IMR-90 (cell line): ENCODE data around the gene PTRHD1. TPM values are rescaled to one million over a fixed set of nuclear protein-coding genes. Genes with fewer than 3 reads are reported as not detected.

Experiments
- ATAC-seq: fragments of 200-7000 bp; cut with Tn5 transposase; 2 replicates; pipeline ENCODE4 v1.9.1; 2020; ENCODE audit warnings: low read depth, mild to moderate bottlenecking, moderate library complexity
- BruUV-seq: library from RNA; stranded (reverse); fragments of 400-500 nt; replicated peaks from 2 replicates; lab custom pipeline; 2021; lab: Mats Ljungman, UMichigan
- CTCF ChIA-PET: fragments of 300-600 bp; formaldehyde crosslinking; extraction: SDS; loops from one replicate; lab custom pipeline; 2021; ENCODE audit warnings: antibody characterized with exemption; lab: Yijun Ruan, JAX
- POLR2A ChIA-PET: fragments of 300-600 bp; sonication (Branson Sonifier 250); formaldehyde crosslinking; loops from one replicate; lab custom pipeline; 2022; ENCODE audit warnings: antibody characterized with exemption; ENCODE audit not compliant: unreplicated experiment; lab: Charles Lee
- DNase-seq: peaks from one replicate; pipeline ENCODE4 v3.0.0; 2013
- H2AFZ ChIP-seq: replicated peaks from 2 replicates; pipeline ENCODE3; 2013; ENCODE audit warnings: low read length, mild to moderate bottlenecking; ENCODE audit not compliant: poor library complexity
- H2AK5ac ChIP-seq: 2 replicates; pipeline ENCODE4 v1.6.1; 2013; ENCODE audit warnings: low read depth, low read length, inconsistent platforms
- H2AK9ac ChIP-seq: replicated peaks from 2 replicates; pipeline ENCODE3; 2013; ENCODE audit warnings: mild to moderate bottlenecking, low read depth, low read length, moderate library complexity; ENCODE audit not compliant: poor library complexity
- H2BK120ac ChIP-seq: 2 replicates; pipeline ENCODE4 v1.6.1; 2013; ENCODE audit warnings: low read depth, low read length, inconsistent platforms
- H2BK15ac ChIP-seq: 3 replicates; pipeline ENCODE4 v1.6.1; 2013; ENCODE audit warnings: low read depth, low read length, inconsistent platforms
- H2BK20ac ChIP-seq: 2 replicates; pipeline ENCODE4 v1.6.1; 2013; ENCODE audit warnings: low read depth, mild to moderate bottlenecking, inconsistent platforms, low read length, moderate library complexity
- H2BK5ac ChIP-seq: 2 replicates; pipeline ENCODE4 v1.6.1; 2013; ENCODE audit warnings: mild to moderate bottlenecking, low read depth, low read length, inconsistent platforms; ENCODE audit not compliant: poor library complexity, severe bottlenecking
- H3K14ac ChIP-seq: replicated peaks from 2 replicates; pipeline ENCODE4 v1.6.1; 2013; ENCODE audit warnings: low read depth, low read length, inconsistent platforms
- H3K18ac ChIP-seq: 2 replicates; pipeline ENCODE4 v1.6.1; 2013; ENCODE audit warnings: low read depth, low read length, control low read depth
- H3K23ac ChIP-seq: 2 replicates; pipeline ENCODE4 v1.6.1; 2013; ENCODE audit warnings: low read depth, low read length, inconsistent platforms
- H3K27ac ChIP-seq: 2 replicates; pipeline ENCODE4 v1.5.1; 2013; ENCODE audit warnings: mild to moderate bottlenecking, control low read depth, low read length; ENCODE audit not compliant: insufficient read depth
- H3K27me3 ChIP-seq: 2 replicates; pipeline ENCODE4 v1.6.1; 2013; ENCODE audit warnings: low read length; ENCODE audit not compliant: control insufficient read depth, insufficient read depth
- H3K36me3 ChIP-seq: 2 replicates; pipeline ENCODE4 v1.6.1; 2013; ENCODE audit warnings: low read length, mixed read lengths; ENCODE audit not compliant: control insufficient read depth, insufficient read depth
- H3K4ac ChIP-seq: 2 replicates; pipeline ENCODE4 v1.6.1; 2013; ENCODE audit warnings: low read depth, low read length, inconsistent platforms
- H3K4me1 ChIP-seq: 2 replicates; pipeline ENCODE4 v1.6.1; 2013; ENCODE audit warnings: low read length, mixed read lengths; ENCODE audit not compliant: control insufficient read depth, insufficient read depth
- H3K4me2 ChIP-seq: 2 replicates; pipeline ENCODE4 v1.6.1; 2013; ENCODE audit warnings: low read depth, mild to moderate bottlenecking, control low read depth, low read length, moderate library complexity
- H3K4me3 ChIP-seq: 2 replicates; pipeline ENCODE4 v1.5.1; 2013; ENCODE audit warnings: low read depth, mild to moderate bottlenecking, control low read depth, low read length, moderate library complexity; ENCODE audit not compliant: insufficient read depth
- H3K56ac ChIP-seq: 2 replicates; pipeline ENCODE4 v1.6.1; 2013; ENCODE audit warnings: low read length, inconsistent platforms; ENCODE audit not compliant: insufficient read depth; ENCODE audit errors: extremely low read depth
- H3K79me1 ChIP-seq, 2 experiments: 2 replicates each; pipeline ENCODE4 v1.6.1; 2013; ENCODE audit warnings: low read length in 2 of 2, inconsistent platforms in 1 of 2, low read depth in 1 of 2
- H3K9ac ChIP-seq: 2 replicates; pipeline ENCODE4 v1.6.1; 2013; ENCODE audit warnings: low read depth, low read length, control low read depth
- H3K9me1 ChIP-seq: 2 replicates; pipeline ENCODE4 v1.6.1; 2013; ENCODE audit warnings: low read length, inconsistent platforms; ENCODE audit not compliant: insufficient read depth
- H3K9me3 ChIP-seq: 2 replicates; pipeline ENCODE4 v1.6.1; 2013; ENCODE audit warnings: low read length; ENCODE audit not compliant: control insufficient read depth, insufficient read depth
- H4K20me1 ChIP-seq: 2 replicates; pipeline ENCODE4 v1.6.1; 2013; ENCODE audit warnings: low read length, inconsistent platforms; ENCODE audit not compliant: insufficient read depth
- H4K5ac ChIP-seq: 2 replicates; pipeline ENCODE4 v1.6.1; 2013; ENCODE audit warnings: mild to moderate bottlenecking, low read depth, low read length, control low read depth
- H4K8ac ChIP-seq, 2 experiments: 2 replicates each; pipeline ENCODE4 v1.6.1; 2013; ENCODE audit warnings: low read depth in 2 of 2, low read length in 2 of 2, control low read depth in 1 of 2, inconsistent platforms in 1 of 2
- H4K91ac ChIP-seq: 2 replicates; pipeline ENCODE4 v1.6.1; 2013; ENCODE audit warnings: low read depth, low read length, inconsistent platforms; ENCODE audit not compliant: insufficient read depth
- BHLHE40 ChIP-seq: fragments of 150-350 bp; IDR thresholded peaks from 2 replicates; pipeline ENCODE4 v1.6.1; 2016; ENCODE audit warnings: mild to moderate bottlenecking, low read depth, low read length
- CEBPB ChIP-seq: IDR thresholded peaks from 2 replicates; pipeline ENCODE4 v1.6.1; 2012; ENCODE audit warnings: low read depth, low read length, improper control_type of control experiment
- CHD1 ChIP-seq: IDR thresholded peaks from 2 replicates; pipeline ENCODE4 v1.6.1; 2012; ENCODE audit warnings: low read depth, low read length, improper control_type of control experiment
- CTCF ChIP-seq: conservative IDR thresholded peaks from 2 replicates; pipeline ENCODE4 v1.5.1; 2012; ENCODE audit warnings: mild to moderate bottlenecking, low read depth, low read length, improper control_type of control experiment
- ELK1 ChIP-seq: fragments of 150-350 bp; IDR thresholded peaks from 2 replicates; pipeline ENCODE4 v1.6.1; 2016; ENCODE audit warnings: low read depth, mild to moderate bottlenecking, low read length, moderate library complexity, borderline replicate concordance
- FOS ChIP-seq: fragments of 150-350 bp; IDR thresholded peaks from 2 replicates; pipeline ENCODE4 v1.6.1; 2016; ENCODE audit warnings: low read depth, low read length
- MAFK ChIP-seq: IDR thresholded peaks from 2 replicates; pipeline ENCODE4 v1.6.1; 2012; ENCODE audit warnings: low read depth, low read length, improper control_type of control experiment
- MAZ ChIP-seq: IDR thresholded peaks from 2 replicates; pipeline ENCODE4 v1.6.1; 2012; ENCODE audit warnings: low read depth, mild to moderate bottlenecking, low read length, improper control_type of control experiment, moderate library complexity, borderline replicate concordance
- MXI1 ChIP-seq: IDR thresholded peaks from 2 replicates; pipeline ENCODE4 v1.6.1; 2012; ENCODE audit warnings: low read depth, mild to moderate bottlenecking, low read length, moderate library complexity, borderline replicate concordance
- NFE2L2 ChIP-seq: fragments of 150-350 bp; IDR thresholded peaks from 2 replicates; pipeline ENCODE4 v1.6.1; 2016; ENCODE audit warnings: low read depth, mild to moderate bottlenecking, low read length
- POLR2A ChIP-seq: IDR thresholded peaks from 2 replicates; pipeline ENCODE4 v1.6.1; 2012; ENCODE audit warnings: mild to moderate bottlenecking, low read depth, low read length
- RAD21 ChIP-seq: IDR thresholded peaks from 2 replicates; pipeline ENCODE4 v1.6.1; 2012; ENCODE audit warnings: low read length, improper control_type of control experiment
- RCOR1 ChIP-seq: IDR thresholded peaks from 2 replicates; pipeline ENCODE4 v1.6.1; 2012; ENCODE audit warnings: mild to moderate bottlenecking, low read length, improper control_type of control experiment; ENCODE audit not compliant: insufficient replicate concordance
- RFX5 ChIP-seq: IDR thresholded peaks from 2 replicates; pipeline ENCODE4 v1.8.0; 2012; ENCODE audit warnings: low read depth, mild to moderate bottlenecking, low read length, moderate library complexity
- SMC3 ChIP-seq: fragments of 150-350 bp; IDR thresholded peaks from 2 replicates; pipeline ENCODE4 v1.6.1; 2016; ENCODE audit warnings: low read depth, mild to moderate bottlenecking, antibody characterized with exemption, low read length, moderate library complexity
- USF2 ChIP-seq: fragments of 150-350 bp; IDR thresholded peaks from 2 replicates; pipeline ENCODE4 v1.6.1; 2017; ENCODE audit warnings: mild to moderate bottlenecking, antibody characterized with exemption, low read length, low read depth
- WGBS, 2 experiments: methylation state at CpG; one replicate each; pipeline versions ENCODE4 v1.1.5 to v1.1.7; 2013; ENCODE audit warnings: missing lambda C conversion rate in 2 of 2; ENCODE audit not compliant: insufficient read length in 1 of 2; ENCODE audit errors: extremely low coverage in 2 of 2; 5-methylcytosine and 5-hydroxymethylcytosine counted together
- dilution Hi-C: fragments of 300-500 bp; cut with HindIII; formaldehyde crosslinking; loops from one replicate; pipeline ENCODE4 v1.14.3; 2018; ENCODE audit warnings: low sequenced_read_pairs; ENCODE audit not compliant: unreplicated experiment
- in situ Hi-C: fragments of 300-500 bp; cut with MboI; formaldehyde crosslinking; loops from 3 replicates; pipeline ENCODE4 v1.14.3; 2019; ENCODE audit warnings: low sequenced_read_pairs, inconsistent platforms, mixed read lengths
- intact Hi-C: fragments of 100-400 bp; cut with micrococcal nuclease; formaldehyde crosslinking; loops from 2 replicates; pipeline ENCODE4 v1.10.0; 2022
- polyA plus RNA-seq, 3 experiments: library from polyadenylated mRNA; depleted of rRNA; stranded (reverse); fragments of >200 nt; gene quantifications; 2 replicates each; pipeline ENCODE4 v1.2.3, GENCODE V29; 2012; ENCODE audit warnings: low replicate concordance in 1 of 3
- total RNA-seq: library from RNA; depleted of rRNA; stranded (reverse); fragments of >200 nt; gene quantifications from 2 replicates; pipeline ENCODE4 v1.2.3, GENCODE V29; 2012

The PTRHD1 gene
- total and polyA plus RNA-seq, 2 of the 4 experiments (the other 2 are of a cell fraction): 11.7 to 30.9 TPM

GRCh38 chr2:24779116-24779515, 14.1 kb downstream of the PTRHD1 start:
- H3K4me1 ChIP-seq: no peaks in the 10 kb centered on the region
- H3K79me1 ChIP-seq: no peaks in the 10 kb centered on the region
- dilution Hi-C loops (no loop called here), intact Hi-C loops (no loop called here), in situ Hi-C loops (no loop called here)
- no TSS peak for BruUV-seq
- DNase-seq (no peak), ATAC-seq (no peak)
- no peak overlapping the region for H2AK9ac ChIP-seq
- no peaks in the 10 kb centered on the region for H3K9me3 ChIP-seq
- H4K20me1 ChIP-seq: no peaks in the 10 kb centered on the region
- no peak overlapping the region for H3K4ac ChIP-seq
- H3K9ac ChIP-seq: no peak overlapping the region
- no peak overlapping the region for H4K5ac ChIP-seq
- no peak overlapping the region for H3K4me3 ChIP-seq
- TF ChIP-seq BHLHE40 (no peak), CTCF (no peak), FOS (no peak), RFX5 (no peak), CEBPB (no peak), NFE2L2 (no peak), RCOR1 (no peak), SMC3 (no peak), POLR2A (no peak), USF2 (no peak), MAZ (no peak), ELK1 (no peak), MXI1 (no peak), RAD21 (no peak), CHD1 (no peak), MAFK (no peak)
- ChIA-PET POLR2A (no interaction called here), CTCF (interaction anchor here (0.6 kb wide), 1 partner anchor 19 kb away, joined by 3 read pairs; no protein-coding TSS in a partner anchor)
- no peak overlapping the region for H2AFZ ChIP-seq
- H3K14ac ChIP-seq: no peak overlapping the region; the same call in 1 of the 2 replicates
- no peak overlapping the region for H4K91ac ChIP-seq
- H3K4me2 ChIP-seq: no peak overlapping the region
- no peak overlapping the region for H2BK20ac ChIP-seq
- H3K23ac ChIP-seq: no peak overlapping the region
- H2BK120ac ChIP-seq: no peak overlapping the region
- 80% methylated on average over 1 of the region's 2 CpGs; no CpG with 5 or more reads in 1 of the 2 experiments for WGBS, 2 experiments
- H4K8ac ChIP-seq: no peak overlapping the region
- H3K9me1 ChIP-seq: no peaks in the 10 kb centered on the region
- H3K18ac ChIP-seq: no peak overlapping the region
- no peak overlapping the region for H2BK15ac ChIP-seq
- no peak overlapping the region for H2AK5ac ChIP-seq
- no peaks in the 10 kb centered on the region for H3K27me3 ChIP-seq
- H3K56ac ChIP-seq: no peak overlapping the region
- no peak overlapping the region for H3K27ac ChIP-seq
- H3K36me3 ChIP-seq: no peaks in the 10 kb centered on the region
- no peak overlapping the region for H2BK5ac ChIP-seq
